ENCODE data around the gene BUB1B. TPM values are rescaled to one million over a fixed set of nuclear protein-coding genes. Genes with fewer than 3 reads are reported as not detected.
A peak's percentile ranks its signal among the peaks of the same experiment; 100 is the strongest.

The BUB1B gene
- total and polyA plus RNA-seq, 9 of the 15 experiments (the other 6 are each of a cell fraction or from before 2014, with no cell fraction given) = 28.7 to 113 (median 82.2) TPM

DNA sequence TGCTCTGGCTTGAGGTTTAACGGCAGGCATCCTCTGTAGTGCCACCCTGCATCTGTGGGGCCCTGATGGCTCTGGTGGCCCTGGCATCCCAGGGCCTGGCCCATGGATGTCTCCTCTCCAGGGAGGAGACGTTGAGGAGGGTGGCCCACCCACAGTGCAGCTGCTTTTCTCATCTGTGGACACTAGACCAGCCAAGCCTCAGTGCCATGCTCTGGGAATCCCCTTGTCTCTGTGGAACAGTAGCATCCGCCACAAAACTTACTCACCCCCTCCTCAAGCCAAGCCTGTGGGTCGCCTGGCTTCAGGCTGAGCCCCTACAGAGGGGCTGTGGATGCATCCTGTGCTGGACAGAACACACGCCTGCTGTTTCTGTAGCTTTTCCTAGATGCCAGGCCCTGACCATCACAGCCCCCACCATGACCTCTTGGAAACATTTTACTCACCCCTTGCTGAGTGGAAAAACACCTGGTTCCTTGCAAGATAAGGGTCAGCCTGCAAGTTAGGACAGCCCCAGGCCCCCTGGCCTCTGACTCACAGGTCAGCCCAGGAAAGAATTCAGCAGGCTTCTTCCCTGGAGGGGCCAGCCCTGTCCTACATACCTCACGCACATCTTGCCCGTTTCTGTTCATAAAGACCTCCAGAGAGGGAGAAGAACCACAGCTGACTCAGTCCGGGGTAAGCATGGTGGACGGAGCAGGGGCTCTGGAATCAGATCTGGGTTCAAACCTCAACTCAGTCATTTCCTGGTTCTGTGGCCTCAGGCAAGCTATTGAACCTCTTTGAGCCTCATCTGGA is 97.0 kb downstream of the BUB1B start (continued):
- TF ChIP-seq JUN (IDR thresholded peaks at IDR 0.05; ENCODE audit: borderline replicate concordance, low read depth, low read length) (peak; percentile 67; the same call in 1 of the 2 replicates), JUN (CRISPR knock-in tag; IDR thresholded peaks at IDR 0.05; ENCODE audit: borderline replicate concordance) (no peak), CCNT2 (IDR thresholded peaks at IDR 0.05; ENCODE audit: borderline replicate concordance, extremely low read depth, insufficient read length, low read depth, low read length) (no peak), RFX5 (IDR thresholded peaks at IDR 0.05; ENCODE audit: low read depth, low read length) (no peak), RBM14 (IDR thresholded peaks at IDR 0.05; ENCODE audit: borderline replicate concordance, insufficient read depth, low read depth, low read length) (no peak), ZNF134 (CRISPR knock-in tag; conservative IDR thresholded peaks at IDR 0.05) (no peak), ZBTB7A (IDR thresholded peaks at IDR 0.05; ENCODE audit: borderline replicate concordance, control insufficient read depth, low read depth, low read length) (0 out of 2 replicates have a peak, but pooled peaks have one; percentile 38), ZNF121 (CRISPR knock-in tag; conservative IDR thresholded peaks at IDR 0.05) (no peak), TAF15 (IDR thresholded peaks at IDR 0.05; ENCODE audit: low read depth, low read length) (no peak), HDAC6 (IDR thresholded peaks at IDR 0.05; ENCODE audit: low read depth, low read length) (no peak), MAFF (IDR thresholded peaks at IDR 0.05; ENCODE audit: low read length) (no peak), DPF2 (IDR thresholded peaks at IDR 0.05) (0 out of 2 replicates have a peak, but pooled peaks have one; percentile 20), ZNF780A (CRISPR knock-in tag; IDR thresholded peaks at IDR 0.05) (no peak), CXXC5 (CRISPR knock-in tag; IDR thresholded peaks at IDR 0.05) (no peak), CHCHD3 (CRISPR knock-in tag; IDR thresholded peaks at IDR 0.05) (no peak), SMARCE1 (IDR thresholded peaks at IDR 0.05) (no peak), NR2C2 (CRISPR knock-in tag; IDR thresholded peaks at IDR 0.05) (no peak), NR2C2 (tag; IDR thresholded peaks at IDR 0.05) (peak; percentile 46; the same call in 1 of the 2 replicates), JUND (IDR thresholded peaks at IDR 0.05; ENCODE audit: borderline replicate concordance, low read depth, low read length) (peak; percentile 34; the same call in 1 of the 2 replicates), JUND (tag; IDR thresholded peaks at IDR 0.05; ENCODE audit: borderline replicate concordance, low read depth, low read length) (no peak)
- TF ChIP-seq, protein P1, sequence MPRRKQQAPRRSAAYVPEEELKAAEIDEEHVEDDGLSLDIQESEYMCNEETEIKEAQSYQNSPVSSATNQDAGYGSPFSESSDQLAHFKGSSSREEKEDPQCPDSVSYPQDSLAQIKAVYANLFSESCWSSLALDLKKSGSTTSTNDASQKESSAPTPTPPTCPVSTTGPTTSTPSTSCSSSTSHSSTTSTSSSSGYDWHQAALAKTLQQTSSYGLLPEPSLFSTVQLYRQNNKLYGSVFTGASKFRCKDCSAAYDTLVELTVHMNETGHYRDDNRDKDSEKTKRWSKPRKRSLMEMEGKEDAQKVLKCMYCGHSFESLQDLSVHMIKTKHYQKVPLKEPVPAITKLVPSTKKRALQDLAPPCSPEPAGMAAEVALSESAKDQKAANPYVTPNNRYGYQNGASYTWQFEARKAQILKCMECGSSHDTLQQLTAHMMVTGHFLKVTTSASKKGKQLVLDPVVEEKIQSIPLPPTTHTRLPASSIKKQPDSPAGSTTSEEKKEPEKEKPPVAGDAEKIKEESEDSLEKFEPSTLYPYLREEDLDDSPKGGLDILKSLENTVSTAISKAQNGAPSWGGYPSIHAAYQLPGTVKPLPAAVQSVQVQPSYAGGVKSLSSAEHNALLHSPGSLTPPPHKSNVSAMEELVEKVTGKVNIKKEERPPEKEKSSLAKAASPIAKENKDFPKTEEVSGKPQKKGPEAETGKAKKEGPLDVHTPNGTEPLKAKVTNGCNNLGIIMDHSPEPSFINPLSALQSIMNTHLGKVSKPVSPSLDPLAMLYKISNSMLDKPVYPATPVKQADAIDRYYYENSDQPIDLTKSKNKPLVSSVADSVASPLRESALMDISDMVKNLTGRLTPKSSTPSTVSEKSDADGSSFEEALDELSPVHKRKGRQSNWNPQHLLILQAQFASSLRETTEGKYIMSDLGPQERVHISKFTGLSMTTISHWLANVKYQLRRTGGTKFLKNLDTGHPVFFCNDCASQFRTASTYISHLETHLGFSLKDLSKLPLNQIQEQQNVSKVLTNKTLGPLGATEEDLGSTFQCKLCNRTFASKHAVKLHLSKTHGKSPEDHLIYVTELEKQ (CRISPR knock-in tag; IDR thresholded peaks at IDR 0.05) = no peak
- TF ChIP-seq, protein P2, sequence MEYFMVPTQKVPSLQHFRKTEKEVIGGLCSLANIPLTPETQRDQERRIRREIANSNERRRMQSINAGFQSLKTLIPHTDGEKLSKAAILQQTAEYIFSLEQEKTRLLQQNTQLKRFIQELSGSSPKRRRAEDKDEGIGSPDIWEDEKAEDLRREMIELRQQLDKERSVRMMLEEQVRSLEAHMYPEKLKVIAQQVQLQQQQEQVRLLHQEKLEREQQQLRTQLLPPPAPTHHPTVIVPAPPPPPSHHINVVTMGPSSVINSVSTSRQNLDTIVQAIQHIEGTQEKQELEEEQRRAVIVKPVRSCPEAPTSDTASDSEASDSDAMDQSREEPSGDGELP (CRISPR knock-in tag; IDR thresholded peaks at IDR 0.05; ENCODE audit: borderline replicate concordance) = peak; percentile 22; the same call in 1 of the 2 replicates

Measured in K562 (cell line).